Measurements from ENCODE around the gene QKI.
A peak's percentile ranks its signal among the peaks of the same experiment; 100 is the strongest.

QKI gene

GRCh38 chr6:163393923-163394322 lies 20.6 kb upstream of the QKI start:
- H3K4me1 ChIP-seq (ENCODE audit: control insufficient read depth, insufficient read depth, low read length): peaks cover 17% of the 10 kb centered on the region

DNA sequence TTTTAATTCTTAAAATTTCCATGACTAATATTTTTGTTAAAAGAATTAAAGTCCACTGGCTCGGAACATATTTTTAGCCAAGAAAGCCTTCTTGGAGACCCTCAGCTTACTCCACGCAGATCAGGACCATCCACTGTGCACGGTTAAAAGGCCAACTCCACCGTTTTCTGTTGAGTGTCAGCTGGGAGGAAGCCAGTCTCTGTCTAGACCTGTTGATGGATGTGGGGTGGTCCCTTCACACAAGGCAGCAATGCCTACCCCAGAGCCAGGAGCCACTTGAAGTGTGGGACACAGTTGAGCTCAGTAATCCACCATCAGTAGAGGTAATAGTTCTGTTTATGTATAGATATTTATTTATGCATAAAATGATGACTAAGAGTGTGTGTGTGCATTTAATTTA lies 19.9 kb upstream of the QKI start:
- H3K27me3 ChIP-seq (ENCODE audit: control insufficient read depth, insufficient read depth, low read length): peaks cover 5% of the 10 kb centered on the region
- no peak overlapping the region for H3K9ac ChIP-seq (ENCODE audit: low read depth, low read length)
- no peak overlapping the region for H3K4me3 ChIP-seq (ENCODE audit: low read depth, low read length)
- no peaks in the 10 kb centered on the region for H3K9me3 ChIP-seq (ENCODE audit: control insufficient read depth, insufficient read depth, low read length)
- no peaks in the 10 kb centered on the region for H3K36me3 ChIP-seq (ENCODE audit: control insufficient read depth, insufficient read depth, low read length)
- peaks cover 17% of the 10 kb centered on the region for H3K4me1 ChIP-seq (ENCODE audit: control insufficient read depth, insufficient read depth, low read length)

More at GRCh38 chr6:163393923-163394322, 20.6 kb upstream of the QKI start:
- H3K9me3 ChIP-seq (ENCODE audit: control insufficient read depth, insufficient read depth, low read length): no peaks in the 10 kb centered on the region
- no peaks in the 10 kb centered on the region for H3K36me3 ChIP-seq (ENCODE audit: control insufficient read depth, insufficient read depth, low read length)
- no peak overlapping the region for H3K9ac ChIP-seq (ENCODE audit: low read depth, low read length)
- H3K27me3 ChIP-seq (ENCODE audit: control insufficient read depth, insufficient read depth, low read length): peaks cover 5% of the 10 kb centered on the region
- no peak overlapping the region for H3K4me3 ChIP-seq (ENCODE audit: low read depth, low read length)

DNA sequence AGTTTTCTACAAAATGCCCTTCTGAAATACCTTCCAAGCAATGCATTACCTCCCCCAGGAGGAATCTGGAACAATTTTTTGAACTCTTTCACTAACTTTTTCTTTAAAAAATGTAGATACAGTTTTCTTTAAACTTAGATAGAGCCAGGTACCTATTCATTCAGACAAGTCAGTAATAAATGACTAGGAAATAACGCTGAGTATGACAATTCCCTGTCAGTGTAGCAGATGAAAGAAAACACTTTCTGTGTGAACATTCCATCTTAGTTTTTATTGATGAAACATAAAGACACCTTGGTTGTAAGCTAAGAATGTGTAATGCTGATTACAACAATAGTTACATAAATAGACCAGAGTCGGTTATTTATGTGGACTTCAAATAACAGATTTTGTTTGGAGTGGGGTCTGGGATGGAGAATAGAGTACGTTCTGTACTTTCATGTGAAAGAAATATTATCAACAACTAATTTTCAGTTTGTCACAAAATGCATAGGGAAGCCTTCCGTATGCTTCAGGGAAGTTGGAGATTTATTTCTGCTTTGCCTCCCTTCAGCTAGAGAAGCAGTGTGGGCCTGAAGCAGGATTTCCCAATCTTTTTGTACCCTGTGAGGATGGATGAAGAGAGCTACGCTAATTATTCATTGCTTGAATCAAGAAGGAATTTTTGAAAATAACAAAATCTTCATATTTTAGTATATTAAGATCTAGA lies 19.2 kb upstream of the QKI start:
- Histone ChIP-seq H3K4me1 (ENCODE audit: control insufficient read depth, insufficient read depth, low read length) (peaks cover 17% of the 10 kb centered on the region), H3K27me3 (ENCODE audit: control insufficient read depth, insufficient read depth, low read length) (peaks cover 5% of the 10 kb centered on the region), H3K9me3 (ENCODE audit: control insufficient read depth, insufficient read depth, low read length) (no peaks in the 10 kb centered on the region), H3K36me3 (ENCODE audit: control insufficient read depth, insufficient read depth, low read length) (no peaks in the 10 kb centered on the region), H3K4me3 (ENCODE audit: low read depth, low read length) (no peak overlapping the region), H3K9ac (ENCODE audit: low read depth, low read length) (no peak overlapping the region)

- Histone ChIP-seq H3K9ac (ENCODE audit: low read depth, low read length) (no peak overlapping the region), H3K27me3 (ENCODE audit: control insufficient read depth, insufficient read depth, low read length) (peaks cover 5% of the 10 kb centered on the region), H3K4me3 (ENCODE audit: low read depth, low read length) (no peak overlapping the region), H3K9me3 (ENCODE audit: control insufficient read depth, insufficient read depth, low read length) (no peaks in the 10 kb centered on the region), H3K36me3 (ENCODE audit: control insufficient read depth, insufficient read depth, low read length) (no peaks in the 10 kb centered on the region), H3K4me1 (ENCODE audit: control insufficient read depth, insufficient read depth, low read length) (peaks cover 17% of the 10 kb centered on the region)
Observed at GRCh38 chr6:163395831-163396185, 18.7 kb upstream of the QKI start.

- H3K9me3 ChIP-seq (ENCODE audit: control insufficient read depth, insufficient read depth, low read length): no peaks in the 10 kb centered on the region
- peaks cover 5% of the 10 kb centered on the region for H3K27me3 ChIP-seq (ENCODE audit: control insufficient read depth, insufficient read depth, low read length)
- H3K4me1 ChIP-seq (ENCODE audit: control insufficient read depth, insufficient read depth, low read length): peaks cover 20% of the 10 kb centered on the region
- no peaks in the 10 kb centered on the region for H3K36me3 ChIP-seq (ENCODE audit: control insufficient read depth, insufficient read depth, low read length)
- H3K4me3 ChIP-seq (ENCODE audit: low read depth, low read length): peak overlapping the region; percentile 45
- no peak overlapping the region for H3K9ac ChIP-seq (ENCODE audit: low read depth, low read length)
Observed at GRCh38 chr6:163397326-163397725, 17.2 kb upstream of the QKI start.

GRCh38 chr6:163398115-163398514 lies 16.4 kb upstream of the QKI start:
- H3K4me1 ChIP-seq (ENCODE audit: control insufficient read depth, insufficient read depth, low read length): peaks cover 20% of the 10 kb centered on the region
- no peaks in the 10 kb centered on the region for H3K9me3 ChIP-seq (ENCODE audit: control insufficient read depth, insufficient read depth, low read length)
- no peaks in the 10 kb centered on the region for H3K36me3 ChIP-seq (ENCODE audit: control insufficient read depth, insufficient read depth, low read length)
- H3K4me3 ChIP-seq (ENCODE audit: low read depth, low read length): no peak overlapping the region
- peaks cover 5% of the 10 kb centered on the region for H3K27me3 ChIP-seq (ENCODE audit: control insufficient read depth, insufficient read depth, low read length)
- no peak overlapping the region for H3K9ac ChIP-seq (ENCODE audit: low read depth, low read length)

DNA sequence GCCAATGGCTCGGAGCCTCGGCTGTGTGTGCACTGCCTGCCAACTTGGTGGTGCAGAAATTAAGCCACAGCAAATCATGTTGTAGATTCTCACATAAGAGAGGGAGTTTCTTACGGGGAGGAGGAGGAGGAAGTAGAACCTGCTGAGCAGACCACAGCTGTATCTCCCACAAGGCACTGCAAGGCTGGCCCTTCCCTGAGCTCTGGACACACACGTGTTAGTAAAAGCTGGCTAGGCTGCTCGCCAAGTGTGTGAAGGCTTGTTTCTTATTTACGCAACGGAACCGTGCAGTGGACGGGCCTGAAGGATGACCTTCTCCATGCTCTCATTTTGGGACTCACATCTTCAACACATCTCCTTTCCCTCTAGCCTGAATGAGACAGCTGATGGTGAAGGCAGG lies 15.7 kb upstream of the QKI start:
- Histone ChIP-seq H3K27me3 (ENCODE audit: control insufficient read depth, insufficient read depth, low read length) (peaks cover 5% of the 10 kb centered on the region), H3K9ac (ENCODE audit: low read depth, low read length) (no peak overlapping the region), H3K36me3 (ENCODE audit: control insufficient read depth, insufficient read depth, low read length) (no peaks in the 10 kb centered on the region), H3K9me3 (ENCODE audit: control insufficient read depth, insufficient read depth, low read length) (no peaks in the 10 kb centered on the region), H3K4me3 (ENCODE audit: low read depth, low read length) (no peak overlapping the region), H3K4me1 (ENCODE audit: control insufficient read depth, insufficient read depth, low read length) (peaks cover 20% of the 10 kb centered on the region)

GRCh38 chr6:163400509-163400908 lies 14.0 kb upstream of the QKI start:
- Histone ChIP-seq H3K4me3 (ENCODE audit: low read depth, low read length) (no peak overlapping the region), H3K27me3 (ENCODE audit: control insufficient read depth, insufficient read depth, low read length) (peaks cover 5% of the 10 kb centered on the region), H3K9me3 (ENCODE audit: control insufficient read depth, insufficient read depth, low read length) (no peaks in the 10 kb centered on the region), H3K4me1 (ENCODE audit: control insufficient read depth, insufficient read depth, low read length) (peaks cover 20% of the 10 kb centered on the region), H3K9ac (ENCODE audit: low read depth, low read length) (no peak overlapping the region), H3K36me3 (ENCODE audit: control insufficient read depth, insufficient read depth, low read length) (no peaks in the 10 kb centered on the region)

- Histone ChIP-seq H3K27me3 (ENCODE audit: control insufficient read depth, insufficient read depth, low read length) (peaks cover 5% of the 10 kb centered on the region), H3K9ac (ENCODE audit: low read depth, low read length) (no peak overlapping the region), H3K4me1 (ENCODE audit: control insufficient read depth, insufficient read depth, low read length) (peaks cover 16% of the 10 kb centered on the region)
Observed at GRCh38 chr6:163401039-163401885, 13.3 kb upstream of the QKI start.

DNA sequence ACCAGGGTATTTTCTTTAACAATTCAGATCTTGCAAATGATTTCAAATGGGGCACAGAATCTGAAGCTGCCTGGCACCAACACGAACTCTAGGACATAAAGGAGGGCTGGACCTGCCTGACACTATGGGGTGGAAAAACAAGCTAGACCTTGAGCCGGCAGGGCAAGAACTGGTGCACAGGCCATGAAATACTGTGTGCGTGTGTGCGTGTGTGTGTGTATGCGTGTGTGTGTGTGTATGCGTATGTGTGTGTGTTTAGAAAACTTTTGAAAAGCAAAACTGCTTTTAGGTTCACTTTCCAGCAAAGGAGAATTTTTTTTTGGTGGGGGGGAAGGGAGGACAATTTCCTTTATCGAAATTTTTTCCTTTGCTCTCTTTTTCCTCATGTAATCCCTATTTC lies 11.9 kb upstream of the QKI start:
- Histone ChIP-seq H3K27me3 (ENCODE audit: control insufficient read depth, insufficient read depth, low read length) (peaks cover 4% of the 10 kb centered on the region), H3K36me3 (ENCODE audit: control insufficient read depth, insufficient read depth, low read length) (no peaks in the 10 kb centered on the region), H3K4me3 (ENCODE audit: low read depth, low read length) (no peak overlapping the region), H3K9me3 (ENCODE audit: control insufficient read depth, insufficient read depth, low read length) (no peaks in the 10 kb centered on the region), H3K4me1 (ENCODE audit: control insufficient read depth, insufficient read depth, low read length) (peaks cover 9% of the 10 kb centered on the region), H3K9ac (ENCODE audit: low read depth, low read length) (no peak overlapping the region)

More at GRCh38 chr6:163401039-163401885, 13.3 kb upstream of the QKI start:
- Histone ChIP-seq H3K36me3 (ENCODE audit: control insufficient read depth, insufficient read depth, low read length) (no peaks in the 10 kb centered on the region), H3K9me3 (ENCODE audit: control insufficient read depth, insufficient read depth, low read length) (no peaks in the 10 kb centered on the region), H3K4me3 (ENCODE audit: low read depth, low read length) (no peak overlapping the region)

GRCh38 chr6:163404825-163405265 lies 9.7 kb upstream of the QKI start:
- Histone ChIP-seq H3K9ac (ENCODE audit: low read depth, low read length) (no peak overlapping the region), H3K36me3 (ENCODE audit: control insufficient read depth, insufficient read depth, low read length) (no peaks in the 10 kb centered on the region), H3K27me3 (ENCODE audit: control insufficient read depth, insufficient read depth, low read length) (no peaks in the 10 kb centered on the region), H3K4me3 (ENCODE audit: low read depth, low read length) (no peak overlapping the region), H3K4me1 (ENCODE audit: control insufficient read depth, insufficient read depth, low read length) (peaks cover 5% of the 10 kb centered on the region), H3K9me3 (ENCODE audit: control insufficient read depth, insufficient read depth, low read length) (no peaks in the 10 kb centered on the region)
